GM12864 (cell line): ENCODE results near the gene FLNB.
"Not testable (repeated sequence)": the region's sequence is repeated elsewhere in the genome, so short reads cannot be mapped to it uniquely, and the experiment has no call there.

ENCODE experiments used
- DNase-seq: peaks from one replicate; pipeline ENCODE4 v3.0.0-alpha.2; 2011; ENCODE audit warnings: low read depth
- H3K4me3 ChIP-seq: 2 replicates; pipeline ENCODE4 v1.5.1; 2011; ENCODE audit warnings: mild to moderate bottlenecking, low read depth, low read length, control low read depth
- CTCF ChIP-seq: IDR thresholded peaks from 2 replicates; pipeline ENCODE4 v1.5.1; 2011; ENCODE audit warnings: low read depth, mild to moderate bottlenecking, moderate library complexity, low read length, control low read depth, inconsistent platforms; ENCODE audit errors: missing control alignments

Gene FLNB

GRCh38 chr3:58044691-58045483, 36.7 kb downstream of the FLNB start:
- no peak for DNase-seq
- no peak overlapping the region for H3K4me3 ChIP-seq
- no peak for TF ChIP-seq CTCF

- no peak for TF ChIP-seq CTCF
- no peak overlapping the region for H3K4me3 ChIP-seq
- DNase-seq: no peak
Observed at GRCh38 chr3:58047826-58048225, 39.6 kb downstream of the FLNB start.

DNA sequence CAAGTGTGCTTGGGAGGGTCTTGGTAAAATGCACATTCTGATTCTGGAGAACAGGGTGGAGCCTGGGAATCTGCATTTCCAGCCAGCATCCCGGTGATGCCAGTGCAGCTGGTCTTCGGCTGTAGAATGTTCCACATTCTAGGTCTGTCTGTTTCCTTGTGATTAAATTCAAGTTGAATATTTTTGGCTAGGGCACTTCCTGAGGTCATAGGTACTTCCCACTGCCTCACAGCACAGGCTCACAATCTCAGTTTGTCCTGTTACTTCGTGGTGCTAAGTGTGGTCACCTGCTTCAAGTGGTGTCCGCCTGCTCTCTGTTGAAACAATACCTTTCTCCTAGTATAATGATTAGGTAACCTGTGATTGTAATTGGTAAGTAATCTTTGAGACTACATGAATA, 40.1 kb downstream of the FLNB start:
- H3K4me3 ChIP-seq: no peak overlapping the region
- TF ChIP-seq CTCF: no peak
- no peak for DNase-seq

- no peak for DNase-seq
- no peak overlapping the region for H3K4me3 ChIP-seq
- TF ChIP-seq CTCF: no peak
Observed at GRCh38 chr3:58049143-58049785, 41.0 kb downstream of the FLNB start.

DNA sequence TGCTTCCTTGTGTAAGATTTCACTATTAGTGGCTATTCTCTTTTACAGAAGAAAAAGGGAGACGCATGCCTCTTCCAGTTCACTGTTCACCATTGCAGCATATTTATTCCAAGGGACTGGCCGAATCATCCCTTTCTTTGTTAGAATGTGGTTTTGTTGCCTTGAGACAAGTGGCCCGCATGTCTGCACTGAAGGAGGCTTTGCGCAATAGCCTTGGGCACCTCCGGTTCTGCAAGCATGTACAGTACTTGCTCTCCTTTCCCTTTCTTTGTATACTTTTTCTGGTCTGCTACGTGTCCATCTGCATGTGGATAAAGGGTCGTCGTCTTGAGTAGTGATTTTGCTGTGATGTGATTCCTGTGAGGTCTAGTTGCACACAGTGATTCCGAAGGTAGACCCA, 43.0 kb downstream of the FLNB start:
- no peak for TF ChIP-seq CTCF
- H3K4me3 ChIP-seq: no peak overlapping the region
- DNase-seq: no peak

GRCh38 chr3:58051658-58052261, 43.5 kb downstream of the FLNB start:
- not testable (repeated sequence) for DNase-seq, H3K4me3 ChIP-seq

- TF ChIP-seq CTCF: no peak
- no peak overlapping the region for H3K4me3 ChIP-seq
- no peak for DNase-seq
Observed at GRCh38 chr3:58052373-58053273, 44.4 kb downstream of the FLNB start.
